Neural cell (in vitro differentiated cells): Measurements from ENCODE around the gene NR1I3.

Experiments
- CTCF ChIP-seq: fragments of 450-650 bp; IDR thresholded peaks from 2 replicates; pipeline ENCODE4 v1.5.1; 2014; ENCODE audit warnings: antibody characterized with exemption, mild to moderate bottlenecking, moderate library complexity; ENCODE audit not compliant: poor library complexity, severe bottlenecking
- EZH2 ChIP-seq: fragments of 200-600, 300-800 bp; shearing (Covaris generic), sonication (generic); IDR thresholded peaks from 2 replicates; pipeline ENCODE4 v1.6.1; 2014; ENCODE audit warnings: antibody characterized with exemption, low read length, borderline replicate concordance, mild to moderate bottlenecking; ENCODE audit not compliant: insufficient read depth, poor library complexity, severe bottlenecking
- MXI1 ChIP-seq: fragments of 450-650 bp; conservative IDR thresholded peaks from 2 replicates; pipeline ENCODE4 v1.6.1; 2014; ENCODE audit warnings: antibody characterized with exemption, mild to moderate bottlenecking; ENCODE audit not compliant: poor library complexity, severe bottlenecking
- POLR2AphosphoS5 ChIP-seq: IDR thresholded peaks from 2 replicates; pipeline ENCODE4 v1.6.1; 2012
- RAD21 ChIP-seq: fragments of 450-650 bp; conservative IDR thresholded peaks from 2 replicates; pipeline ENCODE4 v1.6.1; 2014; ENCODE audit warnings: antibody characterized with exemption, mild to moderate bottlenecking, moderate library complexity
- REST ChIP-seq: IDR thresholded peaks from 2 replicates; pipeline ENCODE4 v1.6.1; 2012; ENCODE audit warnings: borderline replicate concordance
- SMC3 ChIP-seq: fragments of 450-650 bp; conservative IDR thresholded peaks from 2 replicates; pipeline ENCODE4 v1.6.1; 2014; ENCODE audit warnings: antibody characterized with exemption, mild to moderate bottlenecking, moderate library complexity; ENCODE audit not compliant: poor library complexity
- TAF1 ChIP-seq: IDR thresholded peaks from 2 replicates; pipeline ENCODE4 v1.6.1; 2012; ENCODE audit warnings: low read depth

- no peak for TF ChIP-seq CTCF
- TF ChIP-seq EZH2, result no peak
- no peak for TF ChIP-seq TAF1
- TF ChIP-seq SMC3, result no peak
- TF ChIP-seq REST, result no peak
- no peak for TF ChIP-seq RAD21
- TF ChIP-seq MXI1, result no peak
- no peak for TF ChIP-seq POLR2AphosphoS5
These were observed 8.1 kb downstream of the NR1I3 start for GRCh38 chr1:161229896-161230295.
